Lung (tissue), 12 donors: ENCODE measurements around the gene UNC5B. TPM values are rescaled to one million over a fixed set of nuclear protein-coding genes. Genes with fewer than 3 reads are reported as not detected.

Experiments
- ATAC-seq: fragments of 200-7000 bp; cut with Tn5 transposase; one replicate; pipeline ENCODE4 v1.9.1; 2020; ENCODE audit warnings: moderate number of reproducible peaks; ENCODE audit not compliant: insufficient read depth, low FRiP score
- DNase-seq, 3 donors: peaks; one replicate each; pipeline ENCODE4 v3.0.0-alpha.2; 2013 to 2017
- H3K27ac ChIP-seq, 2 donors: one replicate each; pipeline ENCODE4 v1.5.1; 2013; ENCODE audit warnings: mild to moderate bottlenecking in 2 of 2, moderate library complexity in 2 of 2, control low read depth in 1 of 2, inconsistent platforms in 1 of 2, low read depth in 1 of 2, low read length in 1 of 2
- H3K27me3 ChIP-seq, 3 donors: one replicate each; pipeline ENCODE4 v1.5.1; 2013; ENCODE audit warnings: low read length in 2 of 3; ENCODE audit not compliant: control insufficient read depth in 3 of 3, insufficient read depth in 3 of 3
- H3K36me3 ChIP-seq, 4 donors: one replicate each; pipeline ENCODE4 v1.5.1; 2013; ENCODE audit warnings: low read length in 4 of 4, mild to moderate bottlenecking in 1 of 4, moderate library complexity in 1 of 4; ENCODE audit not compliant: control insufficient read depth in 4 of 4, insufficient read depth in 4 of 4
- H3K4me1 ChIP-seq, 5 donors: one replicate each; pipeline ENCODE4 v1.5.1; 2013; ENCODE audit warnings: low read length in 5 of 5, mild to moderate bottlenecking in 2 of 5, moderate library complexity in 1 of 5; ENCODE audit not compliant: control insufficient read depth in 5 of 5, insufficient read depth in 5 of 5
- H3K4me3 ChIP-seq: one replicate; pipeline ENCODE4 v1.5.1; 2013; ENCODE audit warnings: mild to moderate bottlenecking, control low read depth, moderate library complexity
- H3K9ac ChIP-seq, 2 donors: one replicate each; pipeline ENCODE4 v1.5.1; 2013; ENCODE audit warnings: low read length in 2 of 2, control low read depth in 1 of 2; ENCODE audit not compliant: insufficient read depth in 1 of 2
- H3K9me3 ChIP-seq, 4 donors: one replicate each; pipeline ENCODE4 v1.5.1; 2013; ENCODE audit warnings: low read length in 3 of 4, mild to moderate bottlenecking in 1 of 4, moderate library complexity in 1 of 4; ENCODE audit not compliant: control insufficient read depth in 4 of 4, insufficient read depth in 3 of 4
- CTCF ChIP-seq: IDR thresholded peaks from 2 replicates; pipeline ENCODE4 v1.5.1; 2012; ENCODE audit warnings: mild to moderate bottlenecking; ENCODE audit errors: control extremely low read depth, extremely low read depth
- WGBS, 2 donors: extraction: QIAGEN DNeasy Blood & Tissue Kit; methylation state at CpG; one replicate each; pipeline ENCODE4 v1.1.7; 2013; 5-methylcytosine and 5-hydroxymethylcytosine counted together
- polyA plus RNA-seq, 2 donors: library from polyadenylated mRNA; stranded (reverse); fragments of 200-250 nt; gene quantifications; one replicate each; pipeline ENCODE4 v1.2.1, GENCODE V29; 2013
- total RNA-seq, 2 donors: library from RNA; depleted of rRNA in 1 of 2; stranded (reverse); fragments of >200 nt in 1 of 2; gene quantifications; one replicate each; pipeline ENCODE4 v1.2.1, GENCODE V29; 2014 to 2021
- donor health status: control.
- donor health status: control.
- donor health status: Bipolar disorder and iron deficiency.
- donor health status: healthy.
- donor health status: DM: yes; HTN: yes; CAD: no.

The UNC5B gene
- total and polyA plus RNA-seq, 4 donors = 4.4 to 23.8 (median 8.3) TPM

GRCh38 chr10:71266918-71267442 is 54.6 kb downstream of the UNC5B start:
- no peak for DNase-seq
- H3K36me3 ChIP-seq = no peaks in the 10 kb centered on the region
- no peak overlapping the region for H3K9ac ChIP-seq
- no peaks in the 10 kb centered on the region for H3K9me3 ChIP-seq
- no peak for TF ChIP-seq CTCF
- no peak for ATAC-seq
- H3K27ac ChIP-seq = no peak overlapping the region
- H3K4me3 ChIP-seq = no peak overlapping the region
- no peaks in the 10 kb centered on the region for H3K27me3 ChIP-seq
- WGBS, 2 donors = 89% methylated on average over 8 of the region's 8 CpGs
- H3K4me1 ChIP-seq = peaks cover 9 to 39% (median 18%) of the 10 kb centered on the region in 5 donors

- WGBS, 2 donors = 92 to 95% methylated on average over 5 of the region's 5 CpGs
- H3K27ac ChIP-seq = no peak overlapping the region
Measured at GRCh38 chr10:71267508-71268240, 55.3 kb downstream of the UNC5B start.

GRCh38 chr10:71268247-71268691 is 55.9 kb downstream of the UNC5B start:
- 74 to 86% methylated on average over 8 of the region's 8 CpGs for WGBS, 2 donors

More at GRCh38 chr10:71267508-71268240, 55.3 kb downstream of the UNC5B start:
- Histone ChIP-seq H3K9me3 (no peaks in the 10 kb centered on the region), H3K27me3 (no peaks in the 10 kb centered on the region), H3K4me3 (no peak overlapping the region), H3K36me3 (no peaks in the 10 kb centered on the region), H3K4me1 (peaks cover 5 to 44% (median 21%) of the 10 kb centered on the region in 5 donors), H3K9ac (no peak overlapping the region)
- ATAC-seq = no peak
- DNase-seq = no peak
- TF ChIP-seq CTCF = no peak

More at GRCh38 chr10:71268247-71268691, 55.9 kb downstream of the UNC5B start:
- no peak for ATAC-seq
- H3K9ac ChIP-seq = no peak overlapping the region
- H3K27ac ChIP-seq = no peak overlapping the region
- H3K9me3 ChIP-seq = no peaks in the 10 kb centered on the region
- TF ChIP-seq CTCF = no peak
- DNase-seq = peak in 2 of 3 donors; percentile 60 to 68
- no peak overlapping the region for H3K4me3 ChIP-seq
- no peaks in the 10 kb centered on the region for H3K27me3 ChIP-seq
- no peaks in the 10 kb centered on the region for H3K36me3 ChIP-seq
- peaks cover 5 to 38% (median 22%) of the 10 kb centered on the region in 5 donors for H3K4me1 ChIP-seq
